D721Med (cell line): ENCODE results near the gene TRIOBP.
A peak's percentile ranks its signal among the peaks of the same experiment; 100 is the strongest.

Experiments used
- DNase-seq: peaks from one replicate; pipeline ENCODE4 v3.0.0; 2011; ENCODE audit warnings: low spot score; ENCODE audit not compliant: insufficient read length
- FAIRE-seq: peaks from 2 replicates; lab custom pipeline; 2011; peaks lifted over from hg19 to GRCh38; lab: Jason Lieb, UNC
- TF ChIP-seq, protein P1 (sequence below): IDR thresholded peaks from 2 replicates; pipeline ENCODE4 v1.5.1; 2012; ENCODE audit warnings: mild to moderate bottlenecking, control low read depth; ENCODE audit not compliant: insufficient read depth; ENCODE audit errors: missing control alignments

TRIOBP gene

DNA sequence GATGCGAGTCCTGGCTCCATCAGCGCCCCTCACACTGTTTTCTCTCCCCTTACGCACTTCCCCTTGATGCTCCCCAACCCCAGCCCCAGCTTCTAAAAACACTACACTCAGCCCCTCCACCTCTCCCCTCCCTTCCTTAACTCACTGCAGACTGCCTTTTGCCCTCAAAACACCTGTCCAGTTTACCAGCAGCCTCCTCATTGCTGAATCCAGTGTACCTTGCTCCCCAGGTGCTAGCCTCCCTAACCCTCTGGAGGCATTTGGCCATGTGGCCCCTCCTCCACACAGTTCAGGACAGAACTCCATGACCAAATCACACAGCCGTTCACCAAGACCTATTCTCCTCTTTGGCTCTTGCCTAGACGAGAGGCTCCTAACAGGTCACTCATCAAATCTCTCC is 123.5 kb downstream of the TRIOBP start:
- no peak for FAIRE-seq
- TF ChIP-seq, protein P1, sequence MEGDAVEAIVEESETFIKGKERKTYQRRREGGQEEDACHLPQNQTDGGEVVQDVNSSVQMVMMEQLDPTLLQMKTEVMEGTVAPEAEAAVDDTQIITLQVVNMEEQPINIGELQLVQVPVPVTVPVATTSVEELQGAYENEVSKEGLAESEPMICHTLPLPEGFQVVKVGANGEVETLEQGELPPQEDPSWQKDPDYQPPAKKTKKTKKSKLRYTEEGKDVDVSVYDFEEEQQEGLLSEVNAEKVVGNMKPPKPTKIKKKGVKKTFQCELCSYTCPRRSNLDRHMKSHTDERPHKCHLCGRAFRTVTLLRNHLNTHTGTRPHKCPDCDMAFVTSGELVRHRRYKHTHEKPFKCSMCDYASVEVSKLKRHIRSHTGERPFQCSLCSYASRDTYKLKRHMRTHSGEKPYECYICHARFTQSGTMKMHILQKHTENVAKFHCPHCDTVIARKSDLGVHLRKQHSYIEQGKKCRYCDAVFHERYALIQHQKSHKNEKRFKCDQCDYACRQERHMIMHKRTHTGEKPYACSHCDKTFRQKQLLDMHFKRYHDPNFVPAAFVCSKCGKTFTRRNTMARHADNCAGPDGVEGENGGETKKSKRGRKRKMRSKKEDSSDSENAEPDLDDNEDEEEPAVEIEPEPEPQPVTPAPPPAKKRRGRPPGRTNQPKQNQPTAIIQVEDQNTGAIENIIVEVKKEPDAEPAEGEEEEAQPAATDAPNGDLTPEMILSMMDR, result no peak

DNA sequence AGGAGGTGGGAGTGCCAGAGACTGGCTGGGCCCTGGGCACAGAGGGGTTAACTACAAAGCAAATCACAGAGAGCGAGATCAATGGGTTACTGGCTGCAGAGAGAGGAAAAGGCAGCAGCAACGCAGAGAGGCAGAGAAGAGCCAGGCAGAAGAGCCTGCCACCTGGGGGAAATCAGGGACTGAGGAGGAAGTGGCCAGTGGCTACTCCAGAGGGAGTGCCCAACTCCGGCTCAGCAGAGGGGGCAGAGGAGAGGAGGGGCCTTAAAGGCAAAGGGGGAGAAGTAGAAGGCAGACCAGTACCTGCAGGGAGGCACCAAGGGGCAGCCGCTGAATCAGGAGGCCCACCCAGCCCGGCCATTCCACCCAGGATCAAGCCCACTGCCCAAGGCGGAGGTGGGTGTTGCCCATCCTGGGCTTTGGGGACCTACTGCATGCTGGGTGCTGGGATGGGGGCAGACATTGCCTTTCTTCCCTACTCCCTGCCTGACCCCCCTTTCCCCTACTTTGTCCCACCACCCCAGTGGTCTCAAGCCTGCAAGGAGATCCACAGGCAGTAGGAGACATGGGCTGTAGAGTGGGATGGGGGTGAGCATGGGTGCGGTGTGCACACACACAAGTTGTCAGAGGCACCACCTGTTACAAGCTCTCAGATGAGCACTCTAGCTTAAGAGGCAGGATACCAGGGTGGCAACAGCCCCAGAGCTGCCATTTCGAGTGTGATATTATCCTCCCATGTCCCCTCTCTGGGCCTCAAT is 125.4 kb downstream of the TRIOBP start:
- FAIRE-seq, result no peak

More for the DNA sequence above, 123.5 kb downstream of the TRIOBP start:
- DNase-seq, result peak; percentile 5

DNA sequence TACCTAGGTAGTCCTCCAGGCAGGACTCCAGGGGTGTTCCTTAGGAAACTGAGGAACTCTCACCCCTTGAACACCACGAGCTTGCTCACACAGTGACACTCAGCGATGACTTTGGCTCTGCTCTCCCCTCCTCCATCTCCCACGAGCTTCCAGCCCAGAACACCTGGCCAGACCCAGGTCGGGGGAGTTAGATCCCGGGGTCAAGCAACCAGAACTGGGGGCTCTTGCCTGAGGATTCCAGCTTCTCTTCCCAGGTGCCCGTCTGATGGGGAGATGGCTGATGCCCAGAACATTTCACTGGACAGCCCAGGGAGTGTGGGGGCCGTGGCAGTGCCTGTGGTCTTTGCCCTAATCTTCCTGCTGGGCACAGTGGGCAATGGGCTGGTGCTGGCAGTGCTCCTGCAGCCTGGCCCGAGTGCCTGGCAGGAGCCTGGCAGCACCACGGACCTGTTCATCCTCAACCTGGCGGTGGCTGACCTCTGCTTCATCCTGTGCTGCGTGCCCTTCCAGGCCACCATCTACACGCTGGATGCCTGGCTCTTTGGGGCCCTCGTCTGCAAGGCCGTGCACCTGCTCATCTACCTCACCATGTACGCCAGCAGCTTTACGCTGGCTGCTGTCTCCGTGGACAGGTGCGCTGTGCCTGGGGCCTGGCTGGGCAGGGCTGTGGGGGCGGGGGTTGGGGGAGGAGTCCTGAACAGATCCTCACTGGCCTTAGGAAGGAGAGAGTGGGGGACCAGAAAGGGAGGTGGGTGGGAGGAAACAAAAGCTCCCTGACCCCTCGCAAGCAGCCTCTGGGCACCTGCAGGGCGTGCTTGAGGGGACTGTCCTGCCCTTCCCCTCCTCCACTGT is 126.5 kb downstream of the TRIOBP start, which contains the start of gene GALR3:
Gene GALR3 (plus strand): TSS at position 249 of the 852 bp plus-strand sequence. CDS start 25 bp downstream, at position 274.
- FAIRE-seq (no peak), DNase-seq (no peak)
- TF ChIP-seq, protein P1, result no peak

More for the DNA sequence above, 125.4 kb downstream of the TRIOBP start:
- TF ChIP-seq, protein P1, result no peak
- DNase-seq, result peak; percentile 5

DNA sequence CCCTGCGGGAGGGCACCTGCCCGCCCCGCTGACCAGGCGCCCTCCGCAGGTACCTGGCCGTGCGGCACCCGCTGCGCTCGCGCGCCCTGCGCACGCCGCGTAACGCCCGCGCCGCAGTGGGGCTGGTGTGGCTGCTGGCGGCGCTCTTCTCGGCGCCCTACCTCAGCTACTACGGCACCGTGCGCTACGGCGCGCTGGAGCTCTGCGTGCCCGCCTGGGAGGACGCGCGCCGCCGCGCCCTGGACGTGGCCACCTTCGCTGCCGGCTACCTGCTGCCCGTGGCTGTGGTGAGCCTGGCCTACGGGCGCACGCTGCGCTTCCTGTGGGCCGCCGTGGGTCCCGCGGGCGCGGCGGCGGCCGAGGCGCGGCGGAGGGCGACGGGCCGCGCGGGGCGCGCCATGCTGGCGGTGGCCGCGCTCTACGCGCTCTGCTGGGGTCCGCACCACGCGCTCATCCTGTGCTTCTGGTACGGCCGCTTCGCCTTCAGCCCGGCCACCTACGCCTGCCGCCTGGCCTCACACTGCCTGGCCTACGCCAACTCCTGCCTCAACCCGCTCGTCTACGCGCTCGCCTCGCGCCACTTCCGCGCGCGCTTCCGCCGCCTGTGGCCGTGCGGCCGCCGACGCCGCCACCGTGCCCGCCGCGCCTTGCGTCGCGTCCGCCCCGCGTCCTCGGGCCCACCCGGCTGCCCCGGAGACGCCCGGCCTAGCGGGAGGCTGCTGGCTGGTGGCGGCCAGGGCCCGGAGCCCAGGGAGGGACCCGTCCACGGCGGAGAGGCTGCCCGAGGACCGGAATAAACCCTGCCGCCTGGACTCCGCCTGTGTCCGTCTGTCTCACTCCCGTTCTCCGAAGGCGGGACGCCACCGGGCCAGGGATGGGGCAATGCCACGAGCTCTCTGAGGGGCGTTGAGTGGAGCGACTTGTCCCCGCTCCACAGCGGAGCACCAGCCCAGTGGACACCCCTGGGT is 128.1 kb downstream of the TRIOBP start:
- TF ChIP-seq, protein P1, result no peak
- FAIRE-seq, result no peak
- DNase-seq, result no peak
